Neuron (in vitro differentiated cells): ENCODE measurements around the gene ENTR1.

Experiments used
- H2AFZ ChIP-seq: one replicate; pipeline ENCODE4 v1.6.1; 2013; ENCODE audit warnings: low read depth, mild to moderate bottlenecking, inconsistent platforms, low read length, moderate library complexity
- H3K27me3 ChIP-seq: one replicate; pipeline ENCODE4 v1.6.1; 2013; ENCODE audit warnings: low read length; ENCODE audit not compliant: insufficient read depth
- H3K36me3 ChIP-seq: one replicate; pipeline ENCODE4 v1.6.1; 2013; ENCODE audit warnings: low read length; ENCODE audit not compliant: insufficient read depth
- H3K4me1 ChIP-seq: one replicate; pipeline ENCODE4 v1.6.1; 2013; ENCODE audit warnings: low read length; ENCODE audit not compliant: insufficient read depth
- H3K4me3 ChIP-seq: 2 replicates; pipeline ENCODE4 v1.5.1; 2013; ENCODE audit warnings: mild to moderate bottlenecking, low read length, moderate library complexity
- H3K9me3 ChIP-seq: one replicate; pipeline ENCODE4 v1.6.1; 2013; ENCODE audit warnings: low read length

Gene ENTR1

GRCh38 chr9:136352682-136353081, 57.7 kb downstream of the ENTR1 start:
- Histone ChIP-seq H3K36me3 (peaks cover 19% of the 10 kb centered on the region), H2AFZ (no peak overlapping the region), H3K9me3 (no peaks in the 10 kb centered on the region), H3K4me1 (peaks cover 7% of the 10 kb centered on the region), H3K4me3 (no peak overlapping the region), H3K27me3 (no peaks in the 10 kb centered on the region)
